Neural cell (in vitro differentiated cells): ENCODE results near the gene SLC39A13.

Experiments used
- POLR2AphosphoS5 ChIP-seq: IDR thresholded peaks from 2 replicates; pipeline ENCODE4 v1.6.1; 2012
- SMC3 ChIP-seq: fragments of 450-650 bp; conservative IDR thresholded peaks from 2 replicates; pipeline ENCODE4 v1.6.1; 2014; ENCODE audit warnings: antibody characterized with exemption, mild to moderate bottlenecking, moderate library complexity; ENCODE audit not compliant: poor library complexity
- TF ChIP-seq, protein P1 (sequence below): fragments of 450-650 bp; IDR thresholded peaks from 2 replicates; pipeline ENCODE4 v1.5.1; 2014; ENCODE audit warnings: antibody characterized with exemption, mild to moderate bottlenecking, moderate library complexity; ENCODE audit not compliant: poor library complexity, severe bottlenecking

DNA sequence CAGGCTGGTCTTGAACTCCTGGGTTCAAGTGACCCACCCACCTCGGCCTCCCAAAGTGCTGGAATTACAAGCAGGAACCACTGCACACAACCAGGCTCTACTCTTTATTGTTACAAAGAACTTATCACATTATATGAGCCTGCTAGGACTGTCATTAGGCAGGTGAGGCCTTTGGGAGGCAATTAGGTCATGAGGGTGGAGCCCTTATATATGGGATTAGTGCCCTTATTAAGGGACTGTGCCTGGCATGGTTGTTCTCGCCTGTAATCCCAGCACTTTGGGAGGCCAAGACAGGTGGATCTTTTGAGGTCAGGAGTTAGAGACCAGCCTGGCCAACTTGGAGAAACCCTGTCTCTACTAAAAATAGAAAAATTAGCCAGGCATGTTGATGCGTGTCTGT, 28.3 kb downstream of the SLC39A13 start:
- TF ChIP-seq, protein P1, sequence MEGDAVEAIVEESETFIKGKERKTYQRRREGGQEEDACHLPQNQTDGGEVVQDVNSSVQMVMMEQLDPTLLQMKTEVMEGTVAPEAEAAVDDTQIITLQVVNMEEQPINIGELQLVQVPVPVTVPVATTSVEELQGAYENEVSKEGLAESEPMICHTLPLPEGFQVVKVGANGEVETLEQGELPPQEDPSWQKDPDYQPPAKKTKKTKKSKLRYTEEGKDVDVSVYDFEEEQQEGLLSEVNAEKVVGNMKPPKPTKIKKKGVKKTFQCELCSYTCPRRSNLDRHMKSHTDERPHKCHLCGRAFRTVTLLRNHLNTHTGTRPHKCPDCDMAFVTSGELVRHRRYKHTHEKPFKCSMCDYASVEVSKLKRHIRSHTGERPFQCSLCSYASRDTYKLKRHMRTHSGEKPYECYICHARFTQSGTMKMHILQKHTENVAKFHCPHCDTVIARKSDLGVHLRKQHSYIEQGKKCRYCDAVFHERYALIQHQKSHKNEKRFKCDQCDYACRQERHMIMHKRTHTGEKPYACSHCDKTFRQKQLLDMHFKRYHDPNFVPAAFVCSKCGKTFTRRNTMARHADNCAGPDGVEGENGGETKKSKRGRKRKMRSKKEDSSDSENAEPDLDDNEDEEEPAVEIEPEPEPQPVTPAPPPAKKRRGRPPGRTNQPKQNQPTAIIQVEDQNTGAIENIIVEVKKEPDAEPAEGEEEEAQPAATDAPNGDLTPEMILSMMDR: no peak
- no peak for TF ChIP-seq SMC3
- TF ChIP-seq POLR2AphosphoS5: no peak
